HUES64 (cell line): ENCODE results near the gene SFRP2.

Source experiments
- H3K27ac ChIP-seq: 2 replicates; pipeline ENCODE4 v1.7.0; 2013; ENCODE audit warnings: low read depth, low read length, inconsistent platforms
- H3K27me3 ChIP-seq: 2 replicates; pipeline ENCODE4 v1.6.1; 2013; ENCODE audit warnings: mild to moderate bottlenecking, low read length; ENCODE audit not compliant: insufficient read depth
- H3K36me3 ChIP-seq: 2 replicates; pipeline ENCODE4 v1.6.1; 2013; ENCODE audit warnings: mild to moderate bottlenecking, low read length; ENCODE audit not compliant: insufficient read depth
- H3K4me1 ChIP-seq: 2 replicates; pipeline ENCODE4 v1.6.1; 2013; ENCODE audit warnings: mild to moderate bottlenecking, low read length, moderate library complexity; ENCODE audit not compliant: insufficient read depth
- H3K4me3 ChIP-seq: 2 replicates; pipeline ENCODE4 v1.5.1; 2013; ENCODE audit warnings: mild to moderate bottlenecking, low read length, moderate library complexity
- H3K9ac ChIP-seq: 2 replicates; pipeline ENCODE4 v1.6.1; 2013; ENCODE audit warnings: mild to moderate bottlenecking, low read depth, low read length
- H3K9me3 ChIP-seq: 2 replicates; pipeline ENCODE4 v1.6.1; 2013; ENCODE audit warnings: low read depth, low read length; ENCODE audit not compliant: insufficient read depth
- WGBS: fragments of 150-250, 120-280 bp; methylation state at CpG from one replicate; pipeline ENCODE4 v1.1.7; 2013; ENCODE audit warnings: missing lambda C conversion rate; 5-methylcytosine and 5-hydroxymethylcytosine counted together

Gene SFRP2

DNA sequence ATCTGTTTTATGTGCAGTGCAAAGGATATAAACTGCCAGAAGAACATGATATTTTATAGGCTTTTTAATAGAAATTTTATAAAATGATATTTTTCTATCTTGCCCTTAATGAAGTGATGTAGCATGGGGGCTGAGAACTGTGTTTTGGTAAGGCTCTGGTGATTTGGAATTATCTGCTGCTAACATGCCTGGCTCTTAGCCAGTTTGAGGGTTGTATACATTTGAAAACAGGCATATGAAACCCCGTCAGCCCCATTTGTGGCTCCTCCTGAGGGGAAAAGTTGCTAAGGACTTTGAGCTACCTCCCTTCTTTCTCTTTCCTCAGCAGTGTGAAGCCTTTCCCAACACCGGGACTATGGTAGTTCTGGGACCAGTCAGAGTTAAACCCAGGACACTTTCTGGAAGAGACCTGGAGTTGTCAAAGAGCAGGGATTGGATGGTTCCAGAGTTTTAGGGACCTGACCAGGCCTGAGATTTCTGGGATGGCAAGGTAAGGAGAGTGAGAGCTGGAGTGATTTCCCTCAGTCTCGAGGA is 4.7 kb downstream of the SFRP2 start:
- Histone ChIP-seq H3K27ac (no peak overlapping the region), H3K4me1 (peaks cover 40% of the 10 kb centered on the region), H3K36me3 (peaks cover 64% of the 10 kb centered on the region), H3K9me3 (no peaks in the 10 kb centered on the region), H3K27me3 (0 out of 2 replicates have a peak, but pooled peaks cover 3% of the 10 kb centered on the region), H3K4me3 (no peak overlapping the region), H3K9ac (no peak overlapping the region)
- 93% methylated on average over 3 of the region's 3 CpGs for WGBS

DNA sequence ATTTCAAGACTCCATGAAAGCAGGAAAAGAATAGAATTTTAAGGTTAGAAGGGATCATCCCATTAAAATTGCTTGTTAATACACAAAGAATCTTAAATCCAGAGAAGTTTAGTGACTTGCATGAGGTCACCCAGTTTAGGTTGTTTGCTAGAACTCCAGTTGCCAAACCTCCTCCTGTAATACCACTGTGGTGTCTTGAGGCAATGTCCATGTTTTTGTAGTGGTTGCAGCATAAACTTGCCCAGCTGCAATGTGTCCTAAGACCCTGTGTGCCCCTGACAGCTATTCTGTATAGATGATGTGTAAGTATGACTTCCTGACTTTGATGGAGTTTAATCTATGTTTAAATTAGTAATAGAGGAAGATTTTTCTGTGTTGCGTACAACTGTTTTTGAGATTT is 6.3 kb downstream of the SFRP2 start:
- Histone ChIP-seq H3K27me3 (no peaks in the 10 kb centered on the region), H3K4me1 (peaks cover 40% of the 10 kb centered on the region), H3K9ac (no peak overlapping the region), H3K36me3 (peaks cover 64% of the 10 kb centered on the region), H3K4me3 (no peak overlapping the region), H3K9me3 (no peaks in the 10 kb centered on the region), H3K27ac (no peak overlapping the region)
- 100% methylated on average over 1 of the region's 1 CpG for WGBS

DNA sequence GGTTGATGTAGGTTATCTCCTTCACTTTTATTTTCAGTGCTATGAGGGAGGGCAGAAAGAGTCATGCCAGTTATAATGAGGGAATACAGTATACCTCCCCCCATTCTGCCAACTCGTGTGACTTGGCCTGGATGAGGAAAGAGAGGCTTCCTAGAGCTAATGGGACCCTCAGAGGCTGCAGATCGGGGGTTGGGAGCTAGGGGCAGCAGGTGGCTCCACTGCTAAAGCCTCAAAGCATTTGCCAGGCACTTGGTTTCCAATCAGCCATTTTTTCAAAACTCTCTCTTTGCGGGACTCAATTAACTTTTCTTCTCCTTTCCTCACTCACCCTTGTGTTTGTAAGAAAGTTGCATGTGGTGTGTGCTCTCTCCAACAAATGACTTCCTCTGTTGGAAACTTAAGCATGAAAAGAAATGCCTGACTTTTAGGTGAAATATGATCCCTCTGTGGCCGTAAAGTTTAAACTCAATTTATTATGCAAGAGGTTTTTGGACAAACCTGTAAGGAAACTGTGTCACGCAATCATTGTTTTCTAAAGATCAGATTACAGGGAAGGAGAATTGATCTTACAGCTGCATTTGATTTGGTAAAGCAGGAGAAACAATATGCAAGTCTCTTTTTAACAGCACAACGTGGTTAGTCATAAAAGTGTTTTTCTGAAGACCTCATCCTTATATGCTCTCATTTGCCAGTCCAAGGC is 7.0 kb downstream of the SFRP2 start:
- 70% methylated on average over 6 of the region's 6 CpGs for WGBS
- Histone ChIP-seq H3K36me3 (peaks cover 64% of the 10 kb centered on the region), H3K9ac (no peak overlapping the region), H3K4me3 (no peak overlapping the region), H3K4me1 (peaks cover 40% of the 10 kb centered on the region), H3K27ac (peak overlapping the region; percentile 19; the same call in 1 of the 2 replicates), H3K27me3 (no peaks in the 10 kb centered on the region), H3K9me3 (no peaks in the 10 kb centered on the region)

DNA sequence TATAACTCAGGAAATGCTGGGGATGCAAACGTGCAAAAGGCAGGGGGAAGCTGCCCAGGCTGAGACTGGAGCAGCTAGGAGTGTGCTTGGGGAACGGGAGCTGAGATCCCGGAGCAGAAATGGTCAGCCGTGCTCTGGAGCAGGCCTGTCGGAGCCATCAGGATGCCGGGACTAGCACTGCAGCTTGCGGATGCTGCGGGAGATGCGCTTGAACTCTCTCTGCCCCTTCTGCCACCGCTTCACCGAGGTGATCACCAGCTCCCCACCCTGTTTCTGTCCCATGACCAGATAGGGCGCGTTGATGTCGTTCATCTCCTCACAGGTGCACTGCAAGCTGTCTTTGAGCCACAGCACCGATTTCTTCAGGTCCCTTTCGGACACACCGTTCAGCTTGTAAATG is 7.6 kb downstream of the SFRP2 start:
- no peaks in the 10 kb centered on the region for H3K27me3 ChIP-seq
- WGBS: 92% methylated on average over 17 of the region's 17 CpGs
- H3K9me3 ChIP-seq: no peaks in the 10 kb centered on the region
- H3K4me1 ChIP-seq: peaks cover 39% of the 10 kb centered on the region
- no peak overlapping the region for H3K9ac ChIP-seq
- H3K4me3 ChIP-seq: no peak overlapping the region
- no peak overlapping the region for H3K27ac ChIP-seq
- H3K36me3 ChIP-seq: peaks cover 64% of the 10 kb centered on the region

DNA sequence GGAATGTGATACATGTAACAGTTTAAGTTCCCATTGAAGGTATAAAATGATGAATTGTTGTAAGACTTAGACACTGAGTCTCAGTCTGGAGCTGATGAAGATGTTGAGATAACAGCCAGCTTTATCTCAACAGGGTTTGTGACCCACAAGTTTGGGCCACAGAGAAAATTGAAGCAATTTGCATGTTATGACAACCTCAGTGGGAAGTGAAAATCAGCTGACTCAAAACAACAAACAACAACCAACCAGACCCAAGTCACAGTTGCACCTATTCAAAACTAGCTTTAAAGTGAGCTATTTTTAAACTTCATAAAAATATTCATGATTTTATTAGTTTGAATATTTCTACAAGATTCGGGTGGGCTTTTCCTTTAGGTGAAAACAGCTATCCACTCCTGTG is 8.0 kb downstream of the SFRP2 start:
- peaks cover 35% of the 10 kb centered on the region for H3K4me1 ChIP-seq
- H3K9me3 ChIP-seq: no peaks in the 10 kb centered on the region
- no peaks in the 10 kb centered on the region for H3K27me3 ChIP-seq
- no peak overlapping the region for H3K27ac ChIP-seq
- no peak overlapping the region for H3K4me3 ChIP-seq
- 88% methylated on average over 1 of the region's 1 CpG for WGBS
- H3K36me3 ChIP-seq: peaks cover 61% of the 10 kb centered on the region
- H3K9ac ChIP-seq: no peak overlapping the region

DNA sequence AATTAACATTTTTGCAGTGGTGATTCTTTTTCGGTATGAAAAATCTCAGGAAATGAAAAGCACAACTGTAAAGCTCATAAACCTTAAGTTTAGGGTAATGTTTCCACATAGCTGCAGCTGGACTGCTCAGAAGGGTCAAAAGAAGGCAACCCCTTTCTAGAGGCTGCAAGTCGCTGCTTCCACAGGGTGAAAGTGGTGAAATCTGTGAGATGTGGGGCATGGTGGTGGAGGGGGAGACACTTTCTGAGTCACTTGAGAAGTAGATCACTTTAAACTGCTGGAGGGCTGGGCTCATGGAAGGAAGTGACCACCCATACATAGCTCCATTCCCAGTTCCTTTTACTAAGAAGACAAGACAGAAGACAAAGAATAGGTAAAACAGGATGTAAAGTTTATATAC is 8.7 kb downstream of the SFRP2 start:
- H3K4me1 ChIP-seq: peaks cover 29% of the 10 kb centered on the region
- H3K27me3 ChIP-seq: no peaks in the 10 kb centered on the region
- peaks cover 55% of the 10 kb centered on the region for H3K36me3 ChIP-seq
- H3K27ac ChIP-seq: peak overlapping the region; percentile 37; the same call in 1 of the 2 replicates
- H3K9ac ChIP-seq: no peak overlapping the region
- H3K4me3 ChIP-seq: no peak overlapping the region
- no peaks in the 10 kb centered on the region for H3K9me3 ChIP-seq
- WGBS: 86% methylated on average over 2 of the region's 2 CpGs

DNA sequence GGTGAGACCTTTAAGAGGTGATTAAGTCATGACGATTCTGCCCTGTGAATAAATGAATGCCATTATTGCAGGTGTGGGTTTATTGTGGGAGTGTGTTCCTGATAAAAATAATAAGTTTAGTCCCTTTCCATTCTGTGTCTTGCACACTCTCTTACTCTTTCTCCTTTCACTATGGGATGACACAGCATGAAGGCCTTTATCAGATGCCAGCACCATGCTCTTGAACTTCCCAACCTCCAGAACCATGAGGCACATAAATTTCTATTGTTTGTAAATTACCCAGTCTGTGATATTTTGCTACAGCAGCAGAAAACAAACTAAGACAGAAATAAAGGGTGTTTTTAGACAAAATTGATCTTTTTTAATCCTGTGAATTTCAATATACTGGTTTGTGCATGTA is 10.5 kb downstream of the SFRP2 start:
- 97% methylated on average over 1 of the region's 1 CpG for WGBS

DNA sequence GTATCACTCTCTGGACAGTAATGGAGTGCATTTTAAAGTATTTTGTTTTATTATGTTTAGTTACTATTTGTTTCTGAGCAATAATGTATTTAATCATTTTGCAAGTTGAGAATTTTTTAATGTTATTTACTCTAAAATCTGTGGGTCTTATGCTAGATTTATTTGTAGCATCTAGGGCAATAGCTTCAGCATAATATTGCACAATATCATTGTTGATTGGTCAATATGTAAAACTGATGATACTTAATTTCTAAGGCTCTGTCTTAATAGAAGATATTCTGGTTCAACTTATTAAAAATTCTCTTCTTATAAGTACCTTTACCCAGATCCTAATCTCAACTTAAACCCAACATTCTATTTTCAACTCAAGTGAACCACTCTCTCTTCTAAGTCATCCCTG is 11.5 kb downstream of the SFRP2 start:
- peaks cover 27% of the 10 kb centered on the region for H3K36me3 ChIP-seq

More for the DNA sequence above, 10.5 kb downstream of the SFRP2 start:
- Histone ChIP-seq H3K4me1 (peaks cover 21% of the 10 kb centered on the region), H3K9me3 (no peaks in the 10 kb centered on the region), H3K36me3 (peaks cover 36% of the 10 kb centered on the region), H3K4me3 (no peak overlapping the region), H3K27ac (no peak overlapping the region), H3K27me3 (no peaks in the 10 kb centered on the region), H3K9ac (no peak overlapping the region)

DNA sequence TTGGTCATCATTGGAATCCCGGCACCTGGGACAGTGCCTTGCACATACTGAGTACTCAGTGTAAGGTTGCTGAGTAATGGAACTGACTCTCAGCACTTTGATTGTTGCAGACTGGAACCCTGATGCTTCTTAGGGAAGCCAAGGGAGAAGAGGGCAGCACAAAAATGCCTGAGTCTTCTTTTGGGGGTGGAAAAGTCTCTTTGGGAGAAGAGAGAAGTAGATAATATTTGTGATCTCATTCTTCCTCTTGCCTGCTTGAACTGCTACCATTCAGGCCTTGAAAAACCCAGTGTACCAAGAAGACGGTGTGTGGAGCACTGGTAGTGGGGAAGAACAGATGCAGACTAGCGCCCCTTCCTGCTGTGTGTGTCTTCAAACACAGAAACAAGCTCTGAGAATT is 12.3 kb downstream of the SFRP2 start:
- Histone ChIP-seq H3K27ac (no peak overlapping the region), H3K36me3 (peaks cover 19% of the 10 kb centered on the region), H3K27me3 (no peaks in the 10 kb centered on the region), H3K9me3 (no peaks in the 10 kb centered on the region), H3K4me1 (peaks cover 10% of the 10 kb centered on the region), H3K9ac (no peak overlapping the region), H3K4me3 (no peak overlapping the region)
- 89% methylated on average over 3 of the region's 3 CpGs for WGBS

More for the DNA sequence above, 11.5 kb downstream of the SFRP2 start:
- H3K27ac ChIP-seq: no peak overlapping the region
- H3K9ac ChIP-seq: no peak overlapping the region
- no peak overlapping the region for H3K4me3 ChIP-seq
- no peaks in the 10 kb centered on the region for H3K9me3 ChIP-seq
- peaks cover 19% of the 10 kb centered on the region for H3K4me1 ChIP-seq
- H3K27me3 ChIP-seq: no peaks in the 10 kb centered on the region

DNA sequence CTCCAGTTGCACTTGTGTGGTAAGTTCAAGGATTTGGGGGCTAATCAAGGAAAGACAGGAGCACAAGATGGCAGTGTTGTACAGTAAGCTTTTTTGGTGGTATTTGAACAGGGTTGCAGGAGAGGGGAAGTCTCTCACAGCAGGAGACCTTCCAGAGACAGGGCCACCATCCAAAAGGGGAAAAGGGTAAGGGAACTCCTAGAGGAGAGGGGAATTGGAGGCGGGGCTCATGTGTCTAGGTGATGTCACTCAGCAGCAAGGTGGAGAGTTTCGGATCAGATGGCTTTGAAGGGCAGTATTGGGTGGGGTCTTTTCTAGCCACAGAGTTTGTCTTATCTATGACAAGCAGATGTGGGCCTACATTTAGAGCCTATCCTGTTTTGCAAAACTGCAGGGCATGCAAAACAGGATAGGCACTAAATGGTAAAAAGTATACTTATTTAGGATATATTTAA is 15.6 kb downstream of the SFRP2 start:
- no peak overlapping the region for H3K4me3 ChIP-seq
- peaks cover 6% of the 10 kb centered on the region; the same call in 1 of the 2 replicates for H3K9me3 ChIP-seq
- peaks cover 8% of the 10 kb centered on the region; the same call in 1 of the 2 replicates for H3K4me1 ChIP-seq
- H3K27ac ChIP-seq: no peak overlapping the region
- H3K36me3 ChIP-seq: no peaks in the 10 kb centered on the region
- 46% methylated on average over 2 of the region's 2 CpGs for WGBS
- H3K9ac ChIP-seq: no peak overlapping the region
- H3K27me3 ChIP-seq: no peaks in the 10 kb centered on the region

DNA sequence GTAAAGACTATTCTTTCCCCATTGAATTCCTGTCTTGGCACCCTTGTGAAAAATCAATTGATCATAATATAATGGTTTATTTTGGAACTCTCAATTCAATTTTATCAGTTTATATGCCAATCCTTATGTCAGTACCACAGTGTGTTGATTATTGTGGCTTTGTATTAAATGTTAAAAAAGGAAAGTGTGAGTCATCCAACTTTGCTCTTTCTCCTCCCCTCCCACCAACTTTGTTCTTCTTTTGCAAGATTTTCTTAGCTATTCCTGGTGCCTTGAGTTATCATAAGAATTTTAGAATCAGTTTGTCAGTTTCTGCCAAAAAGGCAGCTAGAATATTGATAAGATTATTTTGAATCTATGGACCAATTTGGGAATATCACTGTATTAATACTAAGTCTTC is 17.8 kb downstream of the SFRP2 start:
- Histone ChIP-seq H3K27ac (no peak overlapping the region), H3K4me1 (peaks cover 9% of the 10 kb centered on the region; the same call in 1 of the 2 replicates), H3K27me3 (no peaks in the 10 kb centered on the region), H3K4me3 (no peak overlapping the region), H3K36me3 (no peaks in the 10 kb centered on the region), H3K9me3 (peaks cover 6% of the 10 kb centered on the region; the same call in 1 of the 2 replicates), H3K9ac (no peak overlapping the region)
